ENCODE measurements around the gene CMSS1. TPM values are rescaled to one million over a fixed set of nuclear protein-coding genes. Genes with fewer than 3 reads are reported as not detected.

The CMSS1 gene
- total RNA-seq, 1 experiment from 2014 or later, result 64.1 TPM

GRCh38 chr3:100195375-100195774 is 377.7 kb downstream of the CMSS1 start:
- H3K36me3 ChIP-seq (ENCODE audit: control insufficient read depth in 1 of 2, insufficient read depth in 2 of 2, low read length in 2 of 2), result no peaks in the 10 kb centered on the region
- H3K27ac ChIP-seq (ENCODE audit: low read depth, low read length), result no peak overlapping the region
- CTCF ChIA-PET, result no interaction called here
- no peak overlapping the region for H3K9ac ChIP-seq (ENCODE audit: low read length)
- TF ChIP-seq SIN3A (IDR thresholded peaks at IDR 0.05; ENCODE audit: low read depth), result no peak
- no peak for TF ChIP-seq MAX (IDR thresholded peaks at IDR 0.05)
- TF ChIP-seq ELF1 (IDR thresholded peaks at IDR 0.05; ENCODE audit: borderline replicate concordance, low read depth), result no peak
- TF ChIP-seq, protein P1, sequence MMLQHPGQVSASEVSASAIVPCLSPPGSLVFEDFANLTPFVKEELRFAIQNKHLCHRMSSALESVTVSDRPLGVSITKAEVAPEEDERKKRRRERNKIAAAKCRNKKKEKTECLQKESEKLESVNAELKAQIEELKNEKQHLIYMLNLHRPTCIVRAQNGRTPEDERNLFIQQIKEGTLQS (IDR thresholded peaks at IDR 0.05), result no peak
- TF ChIP-seq EZH2phosphoT487 (IDR thresholded peaks at IDR 0.05; ENCODE audit: borderline replicate concordance), result no peak
- TF ChIP-seq REST (IDR thresholded peaks at IDR 0.05; ENCODE audit: low read depth), result no peak
- no peak for TF ChIP-seq RAD21 (IDR thresholded peaks at IDR 0.05; ENCODE audit: low read depth)
- no peak for TF ChIP-seq YY1 (IDR thresholded peaks at IDR 0.05; ENCODE audit: extremely low read depth, insufficient replicate concordance, low read depth, low read length)
- TF ChIP-seq TCF7L2 (IDR thresholded peaks at IDR 0.05; ENCODE audit: borderline replicate concordance, extremely low read depth, insufficient read depth, insufficient read length), result no peak
- TF ChIP-seq CEBPB (IDR thresholded peaks at IDR 0.05; ENCODE audit: low read depth), result no peak
- no peaks in the 10 kb centered on the region for H3K27me3 ChIP-seq (ENCODE audit: insufficient read depth, low read length)
- no peaks in the 10 kb centered on the region for H3K9me3 ChIP-seq (ENCODE audit: control insufficient read depth in 1 of 2, insufficient read depth in 1 of 2, low read depth in 1 of 2, low read length in 2 of 2)
- H4K20me1 ChIP-seq (ENCODE audit: insufficient read depth), result no peaks in the 10 kb centered on the region
- BruUV-seq (replicated peaks), result no TSS peak
- DNase-seq (ENCODE audit: low read depth, low spot score) (no peak), ATAC-seq (no peak)
- H2AFZ ChIP-seq (ENCODE audit: low read depth, low read length, poor library complexity, severe bottlenecking), result no peak overlapping the region
- intact Hi-C loops (cut with micrococcal nuclease), result no loop called here
- no peak overlapping the region for H3K4me3 ChIP-seq (replicated peaks in 1 of 2; ENCODE audit: low read depth in 1 of 2, low read length in 2 of 2)
- POLR2A ChIA-PET, result no interaction called here
- H3K9me2 ChIP-seq (ENCODE audit: insufficient read depth), result no peaks in the 10 kb centered on the region
- H3K4me2 ChIP-seq (ENCODE audit: low read length), result no peak overlapping the region
- RAD21 ChIA-PET (ENCODE audit: low non-redundant PET in 1 of 2, low total read pairs in 2 of 2, uncharacterized antibody in 2 of 2, unreplicated experiment in 2 of 2), result no interaction called here
- no peaks in the 10 kb centered on the region for H3K79me2 ChIP-seq (ENCODE audit: insufficient read depth, low read length)
- no peaks in the 10 kb centered on the region for H3K4me1 ChIP-seq (ENCODE audit: control insufficient read depth in 1 of 2, insufficient read depth in 2 of 2, low read length in 2 of 2)
